Activated CD4-positive, alpha-beta T cell treated with anti-CD3 and anti-CD28 coated beads, Interleukin-2, amount 10 ng/mL, durations not matched to agents 24 days and 14 days (primary cell): ENCODE measurements around the gene MAPKAPK2. TPM values are rescaled to one million over a fixed set of nuclear protein-coding genes. Genes with fewer than 3 reads are reported as not detected.

ENCODE experiments used
- total RNA-seq: library from RNA; stranded (reverse); gene quantifications from 2 replicates; pipeline ENCODE4 v1.2.3, GENCODE V29; 2022

The MAPKAPK2 gene
- total RNA-seq, 1 donor from 2014 or later: 97.4 TPM

Other genes with a start within 250 kb of the MAPKAPK2 start
- gene IKBKE, start 214.4 kb upstream of the MAPKAPK2 start, total RNA-seq: 50.0 and 51.5 TPM in 2 replicates
- gene RASSF5, start 177.4 kb upstream of the MAPKAPK2 start, total RNA-seq: 193 and 196 TPM in 2 replicates
- 86.6 and 89.4 TPM in 2 replicates for gene EIF2D, start 72.4 kb upstream of the MAPKAPK2 start, total RNA-seq
- 16.5 and 16.9 TPM in 2 replicates for gene DYRK3, start 49.4 kb upstream of the MAPKAPK2 start, total RNA-seq
- gene IL19, start 85.9 kb downstream of the MAPKAPK2 start, total RNA-seq: not detected in 2 replicates
- gene IL10, start 87.6 kb downstream of the MAPKAPK2 start, total RNA-seq: 3.4 TPM in 2 replicates
- gene IL20, start 180.7 kb downstream of the MAPKAPK2 start, total RNA-seq: not detected in 2 replicates
- gene IL24, start 212.5 kb downstream of the MAPKAPK2 start, total RNA-seq: 5.1 and 5.9 TPM in 2 replicates
- gene FCMR, start 237.0 kb downstream of the MAPKAPK2 start, total RNA-seq: 19.6 and 23.2 TPM in 2 replicates